NCI-H146 treated with DMSO at 0.1 percent for 48 hours (cell line): ENCODE measurements around the gene SNAP23.
A peak's percentile ranks its signal among the peaks of the same experiment; 100 is the strongest.

Experiments used
- DNase-seq: peaks from one replicate; lab custom pipeline; 2025; ENCODE audit not compliant: unreplicated experiment; lab: John Stamatoyannopoulos, UW

Gene SNAP23

DNA sequence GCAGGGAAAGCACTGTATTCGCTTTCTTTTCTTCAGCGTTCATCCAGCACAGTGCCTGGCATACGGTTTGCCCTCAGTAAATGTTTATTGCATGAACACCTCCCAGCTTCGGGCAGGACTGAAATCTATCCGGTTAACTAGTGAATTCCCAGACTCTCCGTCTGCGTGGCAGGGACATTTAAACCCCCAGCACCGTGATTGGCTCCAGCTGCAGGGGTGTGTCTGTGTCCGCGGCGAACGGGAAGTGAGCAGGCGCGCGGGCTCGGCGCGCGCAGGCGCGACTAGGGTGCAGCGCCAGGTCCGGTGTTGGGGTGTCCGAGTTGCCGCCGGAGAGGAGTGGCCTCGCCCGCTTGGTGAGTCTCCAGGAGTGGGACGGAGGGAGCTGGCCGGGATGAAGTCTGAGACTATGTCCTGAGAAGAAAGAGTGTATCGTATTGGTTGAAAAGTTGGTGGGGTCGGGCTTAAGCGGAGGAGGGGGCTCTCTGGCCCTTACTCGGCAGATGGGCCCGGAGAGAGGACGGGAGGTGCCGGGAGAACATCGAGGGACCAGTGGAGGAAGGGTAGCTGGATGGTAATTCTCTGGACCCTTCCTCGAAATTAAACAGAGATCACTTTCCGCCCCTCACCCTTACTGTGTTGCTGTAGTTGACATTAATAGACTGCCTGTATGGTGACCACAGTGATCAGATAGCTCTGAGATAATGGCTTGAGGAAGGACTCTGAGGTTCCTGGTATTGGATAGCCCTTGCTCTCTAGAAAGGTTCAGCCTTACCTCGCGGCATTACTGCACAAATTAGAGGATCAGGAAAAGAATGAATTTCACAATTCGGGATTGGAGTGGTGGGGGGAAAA, at the start of gene SNAP23:
TSS of gene SNAP23 (plus strand) at position 274 of the 852 bp plus-strand sequence. CDS start 16,213 bp downstream, outside the sequence.
- DNase-seq: peak; percentile 61

DNA sequence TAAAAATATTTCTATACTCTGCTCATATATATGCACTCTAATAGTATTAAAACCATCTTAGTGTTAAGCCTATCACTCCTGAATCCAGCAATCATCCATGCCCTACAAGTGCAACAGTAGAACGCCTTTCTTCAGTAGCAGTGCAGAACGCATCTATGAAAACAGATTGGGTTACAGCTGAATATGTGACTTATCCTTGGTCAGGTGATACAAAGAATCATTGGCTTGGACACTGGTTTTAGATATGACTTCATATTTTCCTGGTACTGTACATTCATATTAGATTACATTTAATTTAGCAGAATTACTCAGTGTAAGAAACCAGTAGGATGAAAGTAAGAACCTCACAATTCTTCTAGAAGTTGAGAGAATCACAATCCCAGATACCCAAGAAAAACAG, 47.8 kb upstream of the SNAP23 start:
- DNase-seq: no peak

DNA sequence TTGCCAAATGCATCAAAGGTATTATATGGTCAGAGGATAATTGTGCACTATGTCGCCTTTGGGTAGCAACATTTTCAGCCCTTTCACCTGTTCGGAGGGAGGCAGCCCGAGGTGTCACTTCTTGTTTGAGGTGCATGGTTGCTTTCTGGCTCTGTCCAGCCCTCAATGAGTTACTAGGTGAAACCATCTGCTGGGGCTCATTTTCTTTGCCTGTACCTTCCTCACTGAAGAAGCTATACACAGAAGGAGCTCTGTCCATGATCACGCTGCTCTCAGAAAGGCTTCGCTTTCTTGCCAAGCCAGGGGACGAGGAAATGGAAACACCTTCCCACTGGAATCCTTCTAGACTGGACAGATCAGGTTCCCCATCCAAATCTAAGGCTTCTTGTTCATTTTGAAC, 47.2 kb upstream of the SNAP23 start:
- no peak for DNase-seq

DNA sequence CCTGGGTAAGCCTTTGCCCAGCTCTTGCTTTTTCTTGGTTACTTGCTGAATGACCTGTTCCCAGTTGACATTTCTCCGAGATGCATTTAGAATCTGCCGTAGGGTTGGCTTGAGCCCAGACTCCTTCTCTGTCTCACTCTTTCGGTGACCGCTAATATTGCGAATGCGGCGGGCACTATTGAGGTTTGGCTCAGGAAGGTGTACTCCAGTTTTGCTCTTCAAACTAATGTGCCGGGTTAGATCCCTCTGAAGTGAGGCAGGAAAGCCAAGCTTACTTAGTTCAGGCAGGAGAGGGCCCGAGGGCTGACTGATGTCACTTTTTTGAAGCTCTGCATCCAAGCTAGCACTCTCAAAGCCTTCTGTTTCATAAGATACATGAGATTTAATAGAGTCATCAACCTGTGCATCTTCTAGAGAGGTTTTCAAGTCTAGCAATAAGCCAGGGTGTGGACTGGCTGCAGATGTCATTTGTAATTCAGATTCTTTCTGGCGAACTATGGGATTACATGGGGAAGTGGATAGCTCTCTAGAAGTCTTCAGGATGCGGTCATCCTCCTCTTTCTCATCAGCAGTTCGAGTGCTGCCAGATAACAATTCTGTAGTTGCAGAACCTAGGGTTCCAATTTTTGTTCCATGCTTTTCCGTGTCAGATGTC, 45.5 kb upstream of the SNAP23 start:
- DNase-seq: no peak

DNA sequence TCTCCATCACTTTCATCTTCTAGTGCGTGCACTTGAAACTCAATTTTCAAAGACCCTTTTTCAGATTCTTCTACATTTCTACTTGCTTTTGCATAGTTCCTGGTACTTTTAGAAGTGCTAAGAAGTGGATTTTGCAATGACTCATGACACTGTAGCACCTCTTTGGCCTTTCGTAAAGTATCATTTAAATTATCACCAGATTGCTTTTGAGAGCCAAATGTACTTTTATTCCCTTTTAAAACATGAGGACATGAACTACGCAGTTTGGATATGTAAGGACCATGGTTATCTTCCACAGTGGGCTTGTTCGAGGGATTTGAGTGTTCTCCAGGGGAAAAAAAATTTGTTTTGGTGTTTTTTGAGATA, 45.0 kb upstream of the SNAP23 start:
- DNase-seq: no peak

DNA sequence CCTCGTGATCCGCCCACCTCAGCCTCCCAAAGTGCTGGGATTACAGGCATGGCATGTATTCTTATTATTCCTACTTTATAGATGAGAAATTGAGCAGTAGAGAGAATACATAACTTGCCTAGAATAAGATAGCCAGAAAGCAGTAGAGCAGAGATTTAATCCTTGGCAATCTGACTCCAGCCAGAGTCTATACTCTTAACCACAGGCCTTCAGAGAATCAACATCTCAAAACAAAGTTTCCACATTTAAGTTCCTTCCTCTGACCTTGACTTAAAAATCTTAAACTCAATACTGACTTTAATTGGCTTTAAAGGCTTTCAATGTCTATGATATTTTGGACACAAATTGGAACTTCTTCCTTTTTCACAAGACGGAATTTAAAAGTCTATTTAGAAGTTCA, 41.6 kb upstream of the SNAP23 start:
- no peak for DNase-seq

DNA sequence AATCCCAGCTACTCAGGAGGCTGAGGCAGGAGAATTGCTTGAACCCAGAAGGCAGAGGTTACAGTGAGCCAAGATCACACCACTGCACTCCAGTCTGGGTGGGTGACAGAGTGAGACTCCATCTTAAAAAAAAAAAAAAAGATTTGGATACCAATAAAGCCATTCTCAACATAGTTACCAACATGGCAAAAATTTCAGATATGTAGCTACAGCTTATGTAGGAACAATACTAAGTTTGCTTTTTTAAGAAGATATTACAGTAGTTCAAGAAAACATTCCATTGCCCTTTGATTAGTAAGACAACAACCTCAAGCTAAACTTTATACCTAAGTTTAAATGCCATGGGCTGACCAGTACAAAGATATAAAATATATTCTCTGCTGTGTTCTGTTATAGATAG, 38.9 kb upstream of the SNAP23 start:
- DNase-seq: no peak

DNA sequence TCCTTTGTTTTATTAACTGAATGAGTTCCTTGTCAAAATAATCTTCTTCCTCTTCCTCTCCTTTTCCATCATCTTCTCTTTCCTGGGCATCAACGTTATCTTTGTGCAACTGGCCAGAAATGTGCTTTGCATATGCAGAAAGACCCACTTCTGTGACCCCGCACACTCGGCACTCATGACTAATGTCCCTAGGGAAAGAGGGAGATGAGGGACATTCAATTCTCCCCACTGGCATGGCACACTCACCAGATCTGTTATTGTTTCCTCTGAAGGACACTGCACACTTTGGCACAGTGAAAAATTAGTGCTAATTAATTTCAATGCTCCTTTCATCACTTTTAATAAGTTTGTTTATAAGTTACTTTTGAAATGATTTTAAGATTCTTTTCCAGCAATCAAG, 38.5 kb upstream of the SNAP23 start:
- no peak for DNase-seq

DNA sequence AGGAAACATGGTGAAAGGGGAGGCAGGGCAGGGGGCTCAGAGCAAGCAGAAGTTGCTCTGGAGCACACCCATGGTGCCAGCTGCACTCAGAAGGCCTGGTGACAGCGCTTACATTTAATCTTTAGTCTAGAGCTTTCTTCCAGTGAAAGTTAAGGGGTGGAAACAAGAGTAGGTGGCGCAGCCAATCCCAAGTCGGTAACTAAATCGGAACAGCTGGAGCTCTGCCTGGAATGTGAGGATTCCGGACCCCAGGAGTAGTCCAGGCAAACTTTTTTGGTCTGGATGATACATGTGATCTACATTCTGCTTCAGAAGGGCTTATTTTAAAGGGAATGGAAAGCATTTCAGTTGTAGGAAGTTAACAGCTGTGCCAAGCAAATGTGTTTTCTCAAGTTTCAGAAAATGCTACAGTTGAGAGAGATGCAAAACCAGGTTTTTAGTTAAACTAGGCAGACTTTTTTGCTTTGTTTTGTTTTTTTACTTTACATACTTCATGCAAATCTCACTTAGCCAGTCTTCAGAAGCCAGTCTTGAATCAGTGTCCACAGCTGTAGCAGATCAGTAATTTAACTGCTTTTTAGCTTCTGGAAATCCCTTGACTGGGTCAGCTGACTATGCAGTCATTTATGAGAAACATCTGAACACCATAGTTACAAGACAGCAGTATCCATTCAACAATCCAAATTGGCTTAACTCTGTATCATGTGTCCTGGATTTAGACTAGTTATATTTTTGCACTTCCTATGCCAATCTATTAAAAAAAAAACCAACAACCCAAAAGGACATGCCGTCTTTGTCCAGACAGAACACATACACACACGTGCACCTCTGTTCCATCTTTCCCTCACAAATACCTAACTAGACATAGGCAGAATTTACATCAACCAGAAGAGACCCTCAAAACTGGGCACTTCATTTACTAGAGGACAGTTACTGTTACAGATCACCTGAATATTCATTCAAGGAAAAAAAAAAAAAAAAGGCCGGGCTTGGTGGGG, 37.7 kb upstream of the SNAP23 start:
- DNase-seq: no peak

DNA sequence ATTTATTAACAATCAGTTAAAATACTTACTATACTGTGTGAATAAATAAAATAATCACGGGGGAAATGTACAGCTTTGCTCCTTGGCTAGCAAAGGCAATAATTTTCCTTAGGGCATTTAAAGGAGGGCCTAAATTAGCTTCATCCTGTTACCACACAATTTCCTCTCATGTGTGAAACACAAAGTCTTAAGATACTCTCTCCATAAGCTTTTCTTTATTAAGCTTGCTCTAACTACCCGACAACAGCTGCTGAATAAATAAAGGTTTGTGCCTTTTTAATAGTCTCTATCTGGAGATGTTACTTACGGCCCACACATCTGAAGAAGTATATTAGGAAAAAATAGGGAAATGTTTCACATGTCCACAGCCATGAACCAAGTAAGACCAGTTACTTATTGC, 34.2 kb upstream of the SNAP23 start:
- DNase-seq: no peak

DNA sequence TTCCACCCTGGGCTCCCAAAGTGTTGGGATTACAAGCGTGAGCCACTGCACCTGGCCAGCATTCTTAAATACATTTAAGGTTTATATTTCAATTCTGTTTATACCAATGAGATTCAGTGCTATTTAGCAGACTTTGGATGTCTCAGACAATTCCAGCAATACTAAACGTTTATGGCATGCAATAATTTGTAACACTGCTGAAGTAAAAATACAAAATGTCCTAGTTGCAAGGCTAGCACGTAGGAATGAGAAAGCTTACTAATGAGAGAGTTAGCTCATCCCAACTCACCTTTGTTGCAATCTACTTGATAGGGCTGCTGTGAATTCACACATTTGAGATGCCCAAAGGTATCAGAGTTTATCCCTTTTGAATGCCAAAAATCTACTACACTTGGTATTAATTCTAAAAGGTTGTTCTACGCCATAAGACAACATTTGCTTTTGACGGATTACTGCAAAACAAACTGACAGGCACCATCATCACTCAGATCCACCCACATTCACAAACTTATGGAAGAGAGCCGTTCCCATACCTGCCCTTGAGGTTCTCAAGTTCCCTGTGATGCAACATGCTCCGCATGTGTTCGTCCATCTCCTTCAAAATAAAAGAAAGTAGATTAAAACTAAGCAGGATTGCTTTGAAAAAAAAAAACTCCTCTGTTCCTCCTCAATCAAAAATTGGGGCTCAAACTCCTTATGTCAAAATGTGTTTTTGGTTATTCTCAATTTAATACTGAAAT, 29.7 kb upstream of the SNAP23 start:
- DNase-seq: no peak

DNA sequence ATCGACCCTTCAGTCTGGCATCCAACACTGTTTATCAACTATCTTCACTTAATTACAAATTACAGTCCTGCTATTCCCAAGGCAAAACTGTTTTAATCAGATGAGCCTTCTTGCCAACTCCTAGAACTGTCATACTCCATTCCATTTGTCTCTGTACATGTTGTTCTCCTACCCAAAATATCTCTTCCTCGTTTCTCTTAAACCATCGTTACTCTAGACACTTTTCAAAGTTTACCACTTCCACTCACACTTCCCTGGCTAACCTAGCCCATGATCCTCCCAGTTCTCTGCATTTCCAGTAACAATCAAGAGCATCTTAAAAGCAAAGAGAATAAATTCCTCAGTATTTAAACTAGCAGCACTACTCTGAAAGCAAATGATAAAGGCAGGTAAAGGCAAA, 24.4 kb upstream of the SNAP23 start:
- no peak for DNase-seq

DNA sequence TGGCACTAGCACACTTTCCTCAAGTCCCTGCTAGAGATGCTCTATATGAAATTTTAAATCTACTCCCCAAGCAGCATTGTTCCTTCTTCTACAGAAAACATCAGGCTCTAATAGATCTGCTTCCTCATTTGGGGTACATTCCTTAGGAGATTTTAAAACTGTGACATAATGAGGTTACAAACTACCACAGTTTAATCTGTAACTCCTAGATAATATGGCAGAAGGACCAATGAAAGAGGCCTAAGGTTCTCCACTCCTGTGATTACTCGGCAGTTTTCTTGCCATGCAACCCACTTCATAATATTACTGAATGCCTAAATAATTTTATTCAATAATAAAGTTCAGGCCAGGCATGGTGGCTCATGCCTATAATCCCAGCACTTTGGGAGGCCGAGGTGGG, 20.6 kb upstream of the SNAP23 start:
- DNase-seq: no peak

DNA sequence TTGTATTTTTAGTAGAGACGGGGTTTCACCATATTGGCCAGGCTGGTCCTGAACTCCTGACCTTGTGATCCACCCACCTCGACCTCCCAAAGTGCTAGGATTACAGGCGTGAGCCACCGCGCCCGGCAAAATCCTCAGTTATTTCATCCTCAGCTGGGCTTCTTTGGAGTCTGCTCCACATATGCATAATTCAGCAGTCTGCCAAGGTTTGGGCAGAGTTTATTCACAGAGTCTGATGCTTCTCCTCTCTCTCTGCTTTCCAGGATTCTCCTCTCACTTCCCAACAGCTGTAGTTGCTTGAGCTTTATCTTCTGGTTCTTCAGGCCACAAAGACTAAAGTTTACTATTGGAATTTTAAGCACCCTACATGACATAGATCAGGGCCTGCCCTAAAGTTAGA, 12.7 kb upstream of the SNAP23 start:
- no peak for DNase-seq

DNA sequence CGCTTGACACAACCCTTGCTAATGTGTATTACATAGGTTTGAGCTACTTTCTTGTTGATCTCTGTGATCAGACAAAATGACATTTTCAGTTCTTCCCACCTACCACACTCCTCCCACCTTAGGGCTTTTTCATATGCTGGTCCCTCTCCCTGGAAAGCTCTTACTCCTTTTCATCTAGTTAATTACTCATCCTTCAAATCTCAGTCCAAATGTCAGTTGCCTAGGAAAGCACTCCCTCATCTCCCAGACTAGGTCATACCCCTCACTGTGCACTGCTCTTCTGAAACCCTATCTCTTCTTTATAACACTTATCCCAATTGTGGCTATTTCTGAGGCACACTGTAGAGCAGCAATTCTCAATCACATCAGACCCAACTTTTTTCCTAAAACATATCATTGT, 11.8 kb upstream of the SNAP23 start:
- no peak for DNase-seq

DNA sequence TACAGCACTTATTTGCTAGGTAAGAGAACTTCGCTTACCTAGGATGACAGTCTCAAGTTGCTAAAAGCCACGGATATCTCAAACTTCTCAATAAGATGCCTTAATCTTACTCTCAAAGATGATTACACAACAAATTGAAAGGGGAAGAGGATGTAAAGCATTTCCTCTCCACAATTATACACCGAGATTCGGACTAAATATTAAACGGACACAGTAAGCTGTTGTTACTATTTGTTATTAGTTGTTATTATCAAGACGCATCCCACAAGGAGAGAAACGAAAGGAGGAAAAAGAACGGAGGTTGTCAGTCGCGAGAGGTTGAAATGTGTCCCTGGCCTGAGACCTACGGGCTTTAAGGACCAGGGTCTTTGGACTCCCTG, 5.2 kb upstream of the SNAP23 start:
- DNase-seq: no peak

DNA sequence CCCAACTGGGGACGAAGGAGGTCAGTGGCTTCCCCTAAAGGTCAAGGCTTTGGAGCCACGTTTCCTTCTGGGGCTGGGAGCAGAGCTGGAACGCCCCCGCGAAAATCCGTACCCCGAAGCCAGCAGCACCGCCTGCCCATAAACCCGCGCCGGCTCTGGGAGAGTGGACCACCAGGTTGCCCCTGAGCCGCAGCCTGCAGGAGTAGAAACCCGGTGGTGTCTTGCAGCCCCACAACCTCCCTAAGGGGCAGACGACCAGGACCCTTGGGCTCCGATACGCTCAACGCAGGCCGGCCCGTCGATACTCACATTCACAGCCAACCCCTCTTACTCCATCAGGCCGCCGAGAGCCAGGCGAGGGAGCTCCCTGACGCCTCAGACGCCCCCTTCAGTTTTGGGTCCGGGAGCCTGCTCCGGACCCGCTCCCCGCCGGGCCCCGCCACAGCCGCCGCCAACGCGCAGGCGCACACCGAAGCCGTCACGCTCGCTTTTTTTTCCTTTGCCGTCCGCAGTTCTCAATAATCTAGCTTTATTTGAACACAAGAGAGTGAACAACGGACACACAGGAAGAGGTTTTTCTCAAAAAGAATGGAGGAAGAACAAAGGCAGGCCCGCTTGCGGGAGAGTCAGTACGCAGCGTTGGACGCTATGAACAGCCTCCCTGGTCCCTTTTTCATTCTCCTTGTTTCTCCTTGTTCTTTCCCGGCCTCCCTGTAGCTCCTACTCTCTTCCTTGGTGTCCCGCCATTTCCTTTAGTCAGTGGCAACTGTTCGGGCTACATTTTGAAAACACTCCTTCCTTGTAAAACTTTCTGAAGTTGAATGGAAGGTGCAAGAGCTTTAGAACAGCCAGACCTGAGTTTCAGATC, 4.5 kb upstream of the SNAP23 start, which contains the start of gene ZNF106:
TSS of gene ZNF106 (minus strand) at position 471 of the 868 bp plus-strand sequence. CDS start 18,852 bp downstream, outside the sequence.
- DNase-seq: peak; percentile 80

DNA sequence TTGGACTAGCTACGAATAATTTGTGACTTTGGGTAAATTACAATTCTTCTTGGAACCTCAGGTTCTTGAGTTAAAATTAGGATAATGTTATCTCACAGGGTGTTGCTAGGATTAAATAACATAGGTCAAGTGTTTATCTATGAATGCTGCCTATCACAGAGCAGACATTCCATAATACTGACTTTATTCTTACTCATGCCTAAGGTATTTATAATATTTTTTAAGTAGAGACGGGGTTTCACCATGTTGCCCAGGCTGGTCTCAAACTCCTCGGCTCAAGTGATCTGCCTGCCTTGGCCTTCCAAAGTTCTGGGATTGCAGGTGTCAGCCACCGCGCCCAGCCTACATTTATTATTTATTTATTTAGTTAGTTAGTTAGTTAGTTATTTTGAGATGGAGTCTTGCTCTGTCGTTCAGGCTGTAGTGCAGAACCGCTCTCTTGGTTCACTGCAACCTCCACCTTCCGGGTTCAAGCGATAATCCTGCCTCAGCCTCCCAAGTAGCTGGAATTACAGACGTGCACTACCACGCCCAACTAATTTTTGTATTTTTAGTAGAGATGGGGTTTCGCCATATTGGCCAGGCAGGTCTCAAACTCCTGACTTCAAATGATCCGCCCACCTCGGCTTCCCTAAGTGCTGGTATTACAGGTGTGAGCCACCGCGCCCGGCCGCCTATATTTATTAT, 3.8 kb upstream of the SNAP23 start:
- no peak for DNase-seq

DNA sequence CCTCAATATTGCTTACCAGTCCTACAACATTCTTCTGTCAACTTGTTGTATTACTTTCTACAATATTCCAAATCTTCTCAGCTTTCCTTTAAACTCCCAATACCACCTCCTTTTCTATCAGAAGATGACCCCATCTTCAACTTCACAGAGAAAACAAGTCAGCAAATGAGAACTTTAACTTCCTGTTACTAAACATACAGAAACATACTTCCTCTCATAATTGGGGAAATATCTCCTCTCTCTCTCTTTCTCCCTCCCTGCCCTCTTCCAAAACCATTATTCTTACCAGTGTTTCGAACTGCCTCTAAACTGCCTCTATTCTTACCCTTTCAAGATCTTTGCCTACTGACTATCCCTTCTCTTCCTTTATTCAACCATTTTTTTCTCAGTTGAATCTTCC, 1.8 kb upstream of the SNAP23 start:
- no peak for DNase-seq
